GM21381 (cell line): Measurements from ENCODE around the gene MYO1G.

Experiments
- ATAC-seq: cut with Tn5 transposase; IDR thresholded peaks from one replicate; pipeline ENCODE4 v1.9.1; 2021; ENCODE audit warnings: mild to moderate bottlenecking, moderate library complexity; ENCODE audit not compliant: unreplicated experiment

Gene MYO1G

GRCh38 chr7:44967571-44968446 lies 11.0 kb downstream of the MYO1G start:
- no peak for ATAC-seq

- no peak for ATAC-seq
Observed at GRCh38 chr7:44966731-44967538, 11.9 kb downstream of the MYO1G start.

DNA sequence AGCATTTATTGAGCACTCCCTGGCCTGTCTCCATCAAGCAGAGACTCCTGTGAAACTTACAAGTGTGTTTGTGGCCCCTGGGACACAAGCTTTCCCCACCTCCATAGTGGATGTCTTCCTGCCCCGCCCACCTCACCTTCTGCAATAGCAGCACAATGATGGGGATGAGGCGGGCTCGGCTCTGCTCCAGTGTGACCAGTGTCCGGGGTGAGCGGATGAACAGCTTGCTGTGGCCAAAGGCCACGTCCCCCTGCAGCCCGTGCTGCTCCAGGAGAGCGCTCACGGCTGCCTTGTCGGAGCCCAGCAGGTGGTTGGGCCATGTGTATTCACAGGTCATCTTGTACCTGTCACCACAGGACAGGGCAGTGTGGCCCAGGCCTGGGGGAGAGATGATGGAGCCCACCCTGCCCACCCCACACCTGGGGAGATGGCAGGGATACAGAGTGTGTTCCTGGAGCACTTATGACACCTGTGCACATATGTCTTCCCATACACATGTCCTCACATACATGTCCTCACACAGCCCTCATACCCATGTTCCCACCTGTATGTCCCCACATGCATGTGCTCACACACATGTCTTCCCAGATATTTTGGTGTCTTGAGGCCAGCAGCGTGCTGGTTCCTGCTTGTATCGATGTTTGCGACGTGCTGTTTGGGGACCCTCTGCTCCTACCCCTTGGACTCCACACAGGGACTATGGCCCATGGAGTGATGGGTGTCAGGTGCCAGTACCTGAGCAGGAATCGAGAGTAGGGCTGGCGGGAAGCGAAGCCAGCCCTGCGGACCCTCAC lies 12.7 kb downstream of the MYO1G start:
- no peak for ATAC-seq

- no peak for ATAC-seq
Observed at GRCh38 chr7:44965441-44965903, 13.3 kb downstream of the MYO1G start.

GRCh38 chr7:44964831-44965440 lies 13.9 kb downstream of the MYO1G start:
- no peak for ATAC-seq

GRCh38 chr7:44964384-44964830 lies 14.4 kb downstream of the MYO1G start:
- ATAC-seq: no peak

- no peak for ATAC-seq
Observed at GRCh38 chr7:44963364-44964290, 15.2 kb downstream of the MYO1G start.

GRCh38 chr7:44962483-44963251 lies 16.1 kb downstream of the MYO1G start:
- no peak for ATAC-seq

DNA sequence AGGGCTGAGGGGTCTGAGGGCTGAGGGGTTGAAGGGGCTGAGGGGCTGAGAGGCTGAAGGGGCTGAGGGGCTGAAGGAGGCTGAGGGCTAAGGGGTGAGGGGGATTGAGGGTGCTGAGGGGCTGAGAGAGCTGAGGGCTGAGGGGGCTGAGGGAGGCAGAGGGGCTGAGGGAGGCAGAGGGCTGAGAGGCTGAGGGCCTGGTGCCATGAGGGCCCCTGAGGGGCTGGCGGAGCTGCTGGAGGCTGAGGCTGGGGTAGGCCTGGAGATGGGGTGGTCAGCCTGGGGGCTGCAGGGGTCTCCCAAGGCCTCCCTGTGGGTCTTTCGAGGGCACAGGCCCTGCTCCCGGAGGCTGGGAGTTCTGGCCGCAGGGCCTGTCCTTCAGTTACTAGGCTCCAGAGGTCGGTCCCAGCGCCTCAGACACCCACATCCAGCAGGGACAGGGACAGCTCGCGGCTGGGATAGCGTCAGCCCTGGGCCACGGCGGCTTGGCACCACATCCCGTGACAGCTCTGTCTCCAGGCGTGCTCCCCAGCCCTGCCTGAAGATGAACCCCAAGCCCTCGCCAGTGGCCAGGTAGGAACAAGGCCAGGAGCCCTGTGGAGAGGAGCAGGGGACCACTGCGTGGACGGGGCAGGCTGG lies 16.9 kb downstream of the MYO1G start:
- no peak for ATAC-seq

GRCh38 chr7:44960011-44960580 lies 18.7 kb downstream of the MYO1G start:
- no peak for ATAC-seq

DNA sequence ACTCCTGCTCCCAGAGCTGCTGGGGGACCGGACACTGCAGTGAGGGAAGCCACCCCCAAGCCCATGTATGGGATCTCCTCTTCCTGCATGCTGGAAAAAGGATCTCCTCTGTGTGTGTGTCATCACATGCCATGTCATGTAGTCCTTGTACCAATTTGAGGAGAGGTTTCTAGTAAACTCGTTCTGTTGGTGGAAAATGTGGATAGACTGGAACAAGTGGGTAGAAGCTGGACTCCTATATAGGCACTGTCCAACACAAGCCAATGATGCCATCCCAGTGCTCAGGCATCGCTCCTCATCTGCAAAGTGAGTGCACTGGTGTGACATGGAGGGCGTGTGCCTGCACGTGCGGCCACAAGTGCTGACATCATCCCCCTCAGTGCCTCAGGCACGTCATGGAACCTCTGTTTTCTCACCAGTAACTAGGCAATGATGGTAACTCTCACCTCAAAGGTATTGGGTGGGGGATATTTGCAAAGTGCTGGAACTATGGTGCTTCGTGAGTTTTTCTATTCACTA lies 19.3 kb downstream of the MYO1G start:
- no peak for ATAC-seq

- ATAC-seq: no peak
Observed at GRCh38 chr7:44958645-44959344, 20.0 kb downstream of the MYO1G start.

DNA sequence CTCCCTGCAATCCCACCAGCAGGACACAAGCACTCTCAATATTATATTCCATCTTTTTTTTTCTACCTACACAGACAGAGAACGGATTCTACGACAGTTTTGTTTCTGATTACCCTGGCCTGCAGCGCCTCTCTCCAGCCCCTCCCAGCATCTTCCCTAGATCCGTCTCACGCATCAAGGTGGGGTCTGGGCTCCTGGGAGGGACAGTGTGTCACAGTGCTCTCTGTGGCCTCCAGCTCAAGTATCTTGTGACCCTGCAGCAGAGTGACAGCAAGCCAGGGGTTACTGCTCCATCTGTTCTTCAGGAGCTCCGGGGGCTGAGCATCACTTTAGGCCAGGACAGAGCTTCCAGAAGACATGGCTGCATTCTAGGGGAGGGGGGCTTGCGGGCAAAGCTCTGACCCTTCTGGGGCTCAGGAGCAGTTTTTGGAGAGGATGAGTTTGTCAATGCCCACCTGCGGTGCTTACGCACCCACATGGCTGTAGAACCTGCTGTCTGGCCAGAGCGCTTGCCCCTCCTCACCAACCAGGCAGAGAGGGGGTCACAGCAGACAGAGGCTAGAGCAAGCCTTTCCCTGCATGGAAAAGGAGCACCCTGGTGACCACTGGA lies 22.6 kb downstream of the MYO1G start:
- ATAC-seq: no peak

GRCh38 chr7:44955733-44956132 lies 23.1 kb downstream of the MYO1G start:
- ATAC-seq: no peak

DNA sequence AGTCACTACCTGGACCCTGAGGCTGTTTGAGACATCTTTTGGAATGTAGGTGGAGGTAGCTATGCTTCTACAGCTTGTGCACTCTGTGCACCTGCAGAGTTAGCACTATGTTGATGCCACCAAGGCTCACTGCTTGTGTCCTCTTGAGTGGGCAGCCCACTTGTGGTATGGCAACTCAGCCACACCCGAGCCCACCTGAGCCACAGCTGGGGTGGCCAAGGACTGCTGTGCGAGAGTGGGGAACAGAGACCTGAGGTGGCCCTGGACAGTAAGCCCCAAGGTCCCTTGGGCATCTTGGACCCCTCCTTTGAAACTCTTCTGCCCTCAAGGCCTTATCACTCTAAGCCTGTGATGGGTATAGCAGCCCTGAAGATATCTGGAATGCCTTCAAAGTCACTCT lies 25.7 kb downstream of the MYO1G start:
- no peak for ATAC-seq

GRCh38 chr7:44949303-44949702 lies 29.5 kb downstream of the MYO1G start:
- ATAC-seq: no peak

GRCh38 chr7:44945479-44945878 lies 33.3 kb downstream of the MYO1G start:
- no peak for ATAC-seq
